Tibial nerve (tissue), 4 donors: ENCODE measurements around the gene MYH11.

Experiments used
- CTCF ChIP-seq, 5 experiments: fragments of 200-600 bp in 3 of 5; fragments of 450-650 bp in 2 of 5; sonication (generic) in 3 of 5; IDR thresholded peaks; one replicate each; pipeline ENCODE4 v1.5.1; 2016 to 2019; ENCODE audit warnings: antibody characterized with exemption in 5 of 5, mild to moderate bottlenecking in 3 of 5, moderate library complexity in 2 of 5
- EP300 ChIP-seq, 2 donors: sonication (generic); formaldehyde crosslinking; IDR thresholded peaks; one replicate each; pipeline ENCODE4 v1.6.1; 2017; ENCODE audit warnings: antibody characterized with exemption in 2 of 2, mild to moderate bottlenecking in 1 of 2
- POLR2A ChIP-seq, 2 donors: fragments of 450-650 bp; IDR thresholded peaks; one replicate each; pipeline ENCODE4 v1.6.1; 2017; ENCODE audit warnings: antibody characterized with exemption in 2 of 2, mild to moderate bottlenecking in 2 of 2, moderate library complexity in 2 of 2

GRCh38 chr16:15776572-15776971 is 80.3 kb downstream of the MYH11 start:
- no peak for TF ChIP-seq CTCF (IDR thresholded peaks at IDR 0.05)
- TF ChIP-seq POLR2A (IDR thresholded peaks at IDR 0.05), result no peak
- TF ChIP-seq EP300 (IDR thresholded peaks at IDR 0.05), result no peak
